HCT116 (cell line): ENCODE measurements around the gene BANF1. TPM values are rescaled to one million over a fixed set of nuclear protein-coding genes. Genes with fewer than 3 reads are reported as not detected.
"Not testable (repeated sequence)": the region's sequence is repeated elsewhere in the genome, so short reads cannot be mapped to it uniquely, and the experiment has no call there.

Experiments used
- ATAC-seq: fragments of 200-7000 bp; cut with Tn5 transposase; 2 replicates; pipeline ENCODE4 v1.9.1; 2020; ENCODE audit warnings: mild to moderate bottlenecking, moderate library complexity
- BruUV-seq: library from RNA; stranded (reverse); fragments of 400-500 nt; replicated peaks from 2 replicates; lab custom pipeline; 2021; lab: Mats Ljungman, UMichigan
- CTCF ChIA-PET: fragments of 300-600 bp; sonication (Branson Sonifier 250); formaldehyde crosslinking; loops from one replicate; lab custom pipeline; 2021; ENCODE audit warnings: antibody characterized with exemption; lab: Charles Lee
- POLR2A ChIA-PET: fragments of 300-600, 350-600 bp; sonication (Branson Sonifier 250); formaldehyde crosslinking; loops from one replicate; lab custom pipeline; 2021; ENCODE audit warnings: antibody characterized with exemption; lab: Charles Lee
- RAD21 ChIA-PET, 2 experiments: fragments of 300-600 bp; sonication (Branson Sonifier 250); formaldehyde crosslinking; loops; one replicate each; lab custom pipeline; 2023; ENCODE audit warnings: low total read pairs in 2 of 2; ENCODE audit not compliant: uncharacterized antibody in 2 of 2, unreplicated experiment in 2 of 2, low non-redundant PET in 1 of 2; lab: Charles Lee
- DNase-seq: peaks from one replicate; pipeline ENCODE4 v3.0.0-alpha.2; 2010; ENCODE audit warnings: low read depth, low spot score
- H2AFZ ChIP-seq: fragments of 200-600 bp; shearing (Covaris generic), sonication (generic); 2 replicates; pipeline ENCODE4 v1.6.1; 2017; ENCODE audit warnings: low read depth, mixed run types, mixed read lengths, antibody characterized with exemption, low read length; ENCODE audit not compliant: poor library complexity, severe bottlenecking
- H3K27ac ChIP-seq: 2 replicates; pipeline ENCODE4 v1.5.1; 2012; ENCODE audit warnings: low read depth, low read length
- H3K27me3 ChIP-seq: fragments of 200-600 bp; sonication (generic); 2 replicates; pipeline ENCODE4 v1.6.1; 2016; ENCODE audit warnings: mixed run types, low read length, mixed read lengths; ENCODE audit not compliant: insufficient read depth
- H3K36me3 ChIP-seq, 2 experiments: fragments of 200-500 bp in 1 of 2; fragments of 200-600 bp in 1 of 2; sonication (Bioruptor generic) in 1 of 2; sonication (generic) in 1 of 2; 2 replicates each; pipeline versions ENCODE4 v1.5.1 to v1.6.1; 2014 to 2016; ENCODE audit warnings: low read length in 2 of 2, inconsistent platforms in 1 of 2, mixed read lengths in 1 of 2, mixed run types in 1 of 2; ENCODE audit not compliant: insufficient read depth in 2 of 2, control insufficient read depth in 1 of 2
- H3K4me1 ChIP-seq, 2 experiments: fragments of 200-600 bp in 1 of 2; sonication (generic) in 1 of 2; 2 replicates each; pipeline versions ENCODE4 v1.5.1 to v1.6.1; 2012 to 2017; ENCODE audit warnings: low read length in 2 of 2, inconsistent platforms in 1 of 2, mild to moderate bottlenecking in 1 of 2, mixed read lengths in 1 of 2, mixed run types in 1 of 2, moderate library complexity in 1 of 2; ENCODE audit not compliant: insufficient read depth in 2 of 2, control insufficient read depth in 1 of 2
- H3K4me2 ChIP-seq: fragments of 200-600 bp; sonication (generic); 2 replicates; pipeline ENCODE4 v1.6.1; 2017; ENCODE audit warnings: mixed run types, low read length, mixed read lengths
- H3K4me3 ChIP-seq, 2 experiments: fragments of 200-600 bp in 1 of 2; sonication (generic) in 1 of 2; replicated peaks in 1 of 2; 2 replicates each; pipeline ENCODE4 v1.5.1; 2011 to 2016; ENCODE audit warnings: low read length in 2 of 2, control low read depth in 1 of 2, low read depth in 1 of 2, mild to moderate bottlenecking in 1 of 2, mixed read lengths in 1 of 2, mixed run types in 1 of 2
- H3K79me2 ChIP-seq: fragments of 200-600 bp; sonication (generic); 2 replicates; pipeline ENCODE4 v1.6.1; 2017; ENCODE audit warnings: mild to moderate bottlenecking, mixed run types, low read length, moderate library complexity, mixed read lengths; ENCODE audit not compliant: insufficient read depth
- H3K9ac ChIP-seq: fragments of 200-600 bp; sonication (generic); 2 replicates; pipeline ENCODE4 v1.6.1; 2016; ENCODE audit warnings: low read length, mixed read lengths
- H3K9me2 ChIP-seq: fragments of 200-600 bp; sonication (generic), shearing (Covaris generic); 2 replicates; pipeline ENCODE4 v1.6.1; 2017; ENCODE audit warnings: mixed run types, mild to moderate bottlenecking, moderate library complexity; ENCODE audit not compliant: insufficient read depth
- H3K9me3 ChIP-seq, 2 experiments: fragments of 200-500 bp in 1 of 2; fragments of 200-600 bp in 1 of 2; sonication (Bioruptor generic) in 1 of 2; sonication (generic) in 1 of 2; 2 replicates each; pipeline ENCODE4 v1.6.1; 2014 to 2017; ENCODE audit warnings: low read length in 2 of 2, mixed read lengths in 2 of 2, inconsistent platforms in 1 of 2, low read depth in 1 of 2, mild to moderate bottlenecking in 1 of 2, mixed run types in 1 of 2, moderate library complexity in 1 of 2; ENCODE audit not compliant: control insufficient read depth in 1 of 2, insufficient read depth in 1 of 2
- H4K20me1 ChIP-seq: fragments of 200-600 bp; sonication (generic), shearing (Covaris generic); 2 replicates; pipeline ENCODE4 v1.6.1; 2017; ENCODE audit warnings: mixed run types, mild to moderate bottlenecking, moderate library complexity; ENCODE audit not compliant: insufficient read depth
- CBX3 ChIP-seq: IDR thresholded peaks from 2 replicates; pipeline ENCODE4 v1.6.1; 2012; ENCODE audit warnings: low read depth
- ELF1 ChIP-seq: IDR thresholded peaks from 2 replicates; pipeline ENCODE4 v1.6.1; 2012; ENCODE audit warnings: low read depth, borderline replicate concordance
- EZH2 ChIP-seq: fragments of 200-600 bp; sonication (generic); IDR thresholded peaks from 2 replicates; pipeline ENCODE4 v1.6.1; 2017; ENCODE audit warnings: antibody characterized with exemption, mixed run types
- FOSL1 ChIP-seq: IDR thresholded peaks from 2 replicates; pipeline ENCODE4 v1.6.1; 2012; ENCODE audit warnings: low read depth
- MAX ChIP-seq: IDR thresholded peaks from 2 replicates; pipeline ENCODE4 v1.6.1; 2012
- POLR2A ChIP-seq: IDR thresholded peaks from 2 replicates; pipeline ENCODE4 v1.7.0; 2011; ENCODE audit warnings: borderline replicate concordance; ENCODE audit not compliant: insufficient read depth, insufficient read length; ENCODE audit errors: extremely low read depth
- POLR2AphosphoS5 ChIP-seq: IDR thresholded peaks from 2 replicates; pipeline ENCODE4 v1.6.1; 2011; ENCODE audit warnings: mild to moderate bottlenecking, low read depth, low read length, moderate library complexity
- SIN3A ChIP-seq: IDR thresholded peaks from 2 replicates; pipeline ENCODE4 v1.6.1; 2012; ENCODE audit warnings: low read depth
- SP1 ChIP-seq: IDR thresholded peaks from 2 replicates; pipeline ENCODE4 v1.6.1; 2012; ENCODE audit warnings: low read depth
- SRF ChIP-seq: IDR thresholded peaks from 2 replicates; pipeline ENCODE4 v1.6.1; 2012; ENCODE audit warnings: low read depth
- TCF7L2 ChIP-seq: IDR thresholded peaks from 2 replicates; pipeline ENCODE4 v1.7.0; 2011; ENCODE audit warnings: borderline replicate concordance, inconsistent platforms; ENCODE audit not compliant: insufficient read depth, insufficient read length; ENCODE audit errors: extremely low read depth
- ZBTB33 ChIP-seq: IDR thresholded peaks from 2 replicates; pipeline ENCODE4 v1.6.1; 2011; ENCODE audit warnings: mild to moderate bottlenecking, low read length, moderate library complexity; ENCODE audit not compliant: insufficient replicate concordance; ENCODE audit errors: extremely low read depth
- ZFX ChIP-seq: fragments of 450-650 bp; IDR thresholded peaks from 2 replicates; pipeline ENCODE4 v1.6.1; 2017
- ZNF274 ChIP-seq: fragments of 200-500 bp; sonication (Bioruptor generic); IDR thresholded peaks from 2 replicates; pipeline ENCODE4 v1.6.1; 2014; ENCODE audit warnings: mild to moderate bottlenecking, low read depth, low read length, inconsistent platforms
- intact Hi-C: fragments of 100-400 bp; cut with micrococcal nuclease; formaldehyde crosslinking; loops from 2 replicates; pipeline ENCODE4 v1.10.0; 2022
- total RNA-seq: library from RNA; stranded (reverse); gene quantifications from one replicate; pipeline ENCODE4 v1.2.1, GENCODE V29; 2021; ENCODE audit not compliant: unreplicated experiment

BANF1 gene
- total RNA-seq, 1 experiment from 2014 or later: 356 TPM

GRCh38 chr11:66008468-66009101 lies 6.3 kb downstream of the BANF1 start:
- H3K79me2 ChIP-seq: peaks cover 20% of the 10 kb centered on the region
- H3K4me1 ChIP-seq: peaks cover 52 to 90% of the 10 kb centered on the region in 2 experiments
- ChIA-PET POLR2A (interaction anchor here (1.1 kb wide), 2 partner anchors 59 to 119 kb away, joined by 4 read pairs; partner anchors contain the start of gene CCDC85B), RAD21 (no interaction called here), CTCF (interaction anchor here (0.6 to 1.3 kb wide), 2 partner anchors 14 to 149 kb away, joined by 3 to 5 read pairs; partner anchors contain the start of gene MUS81)
- no peaks in the 10 kb centered on the region for H3K27me3 ChIP-seq
- peaks cover 11 to 21% of the 10 kb centered on the region in 2 experiments for H3K36me3 ChIP-seq
- H3K27ac ChIP-seq: peak overlapping the region; percentile 46
- no TSS peak for BruUV-seq
- TF ChIP-seq ZBTB33 (no peak), EZH2 (no peak), POLR2AphosphoS5 (no peak), ZFX (no peak), ELF1 (no peak), SP1 (no peak), TCF7L2 (no peak), POLR2A (no peak), SRF (no peak), ZNF274 (no peak), SIN3A (no peak), MAX (no peak), FOSL1 (no peak), CBX3 (no peak)
- ATAC-seq (no peak), DNase-seq (no peak)
- H3K4me3 ChIP-seq: no peak overlapping the region
- H3K9ac ChIP-seq: peak overlapping the region; percentile 11
- no peak overlapping the region for H2AFZ ChIP-seq
- intact Hi-C loops: no loop called here
- no peaks in the 10 kb centered on the region for H3K9me2 ChIP-seq
- peak overlapping the region; percentile 36 for H3K4me2 ChIP-seq
- H4K20me1 ChIP-seq: no peaks in the 10 kb centered on the region
- H3K9me3 ChIP-seq: no peaks in the 10 kb centered on the region

GRCh38 chr11:66010036-66010435 lies 7.7 kb downstream of the BANF1 start:
- ATAC-seq, RAD21 ChIA-PET, H4K20me1 ChIP-seq, H3K27me3 ChIP-seq, H3K9me2 ChIP-seq, DNase-seq, CTCF ChIA-PET, H3K4me3 ChIP-seq, H3K36me3 ChIP-seq, POLR2A ChIA-PET, H2AFZ ChIP-seq, H3K9me3 ChIP-seq, BruUV-seq, H3K79me2 ChIP-seq, intact Hi-C loops: not testable (repeated sequence)
- peak overlapping the region; percentile 72 for H3K4me2 ChIP-seq
- H3K4me1 ChIP-seq: peaks cover 64 to 99% of the 10 kb centered on the region in 2 experiments
- H3K9ac ChIP-seq: 0 out of 2 replicates have a peak overlapping the region, but pooled peaks have one; percentile 74
- peak overlapping the region; percentile 89; the same call in 1 of the 2 replicates for H3K27ac ChIP-seq
